ENCODE data around the gene RFT1.
"Not testable (repeated sequence)": the region's sequence is repeated elsewhere in the genome, so short reads cannot be mapped to it uniquely, and the experiment has no call there.

RFT1 gene

DNA sequence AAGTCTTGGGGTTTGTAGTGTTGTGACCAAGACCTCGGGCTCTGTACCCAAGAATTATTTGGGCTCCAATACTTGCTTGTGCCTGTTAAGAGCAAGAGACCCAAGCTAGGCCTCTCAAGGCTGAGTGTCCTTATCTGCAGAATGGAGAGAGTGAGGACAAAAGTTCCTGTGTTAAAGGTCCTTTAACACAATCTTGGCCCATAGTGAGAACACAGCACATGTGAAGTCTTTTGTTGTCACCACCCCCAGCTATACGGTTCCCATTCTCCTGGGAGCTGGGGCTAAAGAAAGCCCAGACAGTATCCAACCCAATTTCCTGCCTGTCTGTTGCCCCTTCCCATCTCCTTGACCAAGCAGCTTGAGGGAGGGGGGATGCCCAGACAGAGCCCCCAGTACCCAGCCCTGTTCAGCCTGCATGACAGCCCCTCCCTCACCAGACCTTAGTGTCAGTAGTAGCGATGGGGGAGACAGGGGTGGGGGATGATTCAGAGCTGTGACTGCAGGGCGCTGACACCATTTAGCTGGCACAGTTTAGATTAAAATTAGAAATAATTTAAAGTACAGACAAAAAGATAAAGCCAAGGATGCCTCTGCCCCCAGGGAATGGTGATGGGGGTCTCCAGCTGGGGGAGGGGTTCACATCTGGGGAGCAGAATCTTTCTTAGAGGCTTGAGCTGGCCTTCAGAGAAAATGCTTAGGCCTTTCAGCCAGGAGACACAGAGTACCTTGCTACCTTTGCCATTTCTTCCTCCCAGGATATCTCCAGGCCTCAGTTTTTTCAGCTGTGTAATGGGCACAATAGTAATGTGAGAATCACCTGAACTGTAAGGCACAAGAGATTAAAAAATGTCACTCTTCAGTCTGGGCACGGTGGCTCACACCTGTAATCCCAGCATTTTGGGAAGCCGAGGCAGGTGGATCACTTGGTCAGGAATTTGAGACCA lies 33.5 kb upstream of the RFT1 start:
- no peak for DNase-seq (ENCODE audit: low read depth in 2 of 2)

DNA sequence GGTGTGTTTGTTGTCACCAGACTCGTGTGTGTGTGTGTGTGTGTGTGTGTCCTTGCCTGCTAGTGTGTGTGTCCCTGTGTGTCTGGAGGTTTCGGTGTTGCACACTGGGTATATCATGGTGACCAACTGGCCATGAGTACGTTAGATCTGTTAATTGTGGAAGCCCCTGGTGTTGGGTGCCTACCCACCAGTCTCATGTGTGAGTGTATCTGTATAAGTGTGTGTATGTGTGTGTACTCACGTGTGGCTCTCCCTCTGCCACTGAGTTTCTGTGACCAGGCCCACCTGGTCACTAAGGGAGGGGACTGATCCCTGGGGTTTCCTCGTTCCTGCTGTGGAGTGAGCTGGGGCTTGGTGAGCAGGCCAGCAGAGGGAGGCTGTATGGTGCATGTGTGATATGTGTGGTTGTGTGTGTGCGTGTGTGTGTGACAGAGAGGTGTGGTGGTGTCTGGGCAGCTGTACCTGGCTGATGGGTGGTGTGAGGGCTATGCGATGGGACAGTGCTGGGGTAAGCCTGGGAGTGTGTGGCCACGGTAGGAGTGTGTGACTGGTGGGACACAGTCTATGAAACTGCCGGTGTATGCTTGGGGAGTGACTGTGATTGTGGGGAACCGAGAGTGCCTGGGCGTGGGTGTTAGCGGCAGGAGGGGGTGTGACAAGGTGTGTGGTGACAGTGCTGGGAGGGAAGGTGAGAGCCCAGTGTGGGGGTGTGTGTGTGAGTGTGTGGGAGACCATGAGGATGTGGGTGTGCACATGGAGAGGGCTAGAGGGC lies 32.6 kb upstream of the RFT1 start:
- DNase-seq (ENCODE audit: low read depth in 2 of 2), result no peak

GRCh38 chr3:53161820-53162671 lies 31.8 kb upstream of the RFT1 start:
- DNase-seq (ENCODE audit: low read depth in 2 of 2), result no peak

- no peak for DNase-seq (ENCODE audit: low read depth in 2 of 2)
Observed at GRCh38 chr3:53161450-53161819, 31.2 kb upstream of the RFT1 start.

DNA sequence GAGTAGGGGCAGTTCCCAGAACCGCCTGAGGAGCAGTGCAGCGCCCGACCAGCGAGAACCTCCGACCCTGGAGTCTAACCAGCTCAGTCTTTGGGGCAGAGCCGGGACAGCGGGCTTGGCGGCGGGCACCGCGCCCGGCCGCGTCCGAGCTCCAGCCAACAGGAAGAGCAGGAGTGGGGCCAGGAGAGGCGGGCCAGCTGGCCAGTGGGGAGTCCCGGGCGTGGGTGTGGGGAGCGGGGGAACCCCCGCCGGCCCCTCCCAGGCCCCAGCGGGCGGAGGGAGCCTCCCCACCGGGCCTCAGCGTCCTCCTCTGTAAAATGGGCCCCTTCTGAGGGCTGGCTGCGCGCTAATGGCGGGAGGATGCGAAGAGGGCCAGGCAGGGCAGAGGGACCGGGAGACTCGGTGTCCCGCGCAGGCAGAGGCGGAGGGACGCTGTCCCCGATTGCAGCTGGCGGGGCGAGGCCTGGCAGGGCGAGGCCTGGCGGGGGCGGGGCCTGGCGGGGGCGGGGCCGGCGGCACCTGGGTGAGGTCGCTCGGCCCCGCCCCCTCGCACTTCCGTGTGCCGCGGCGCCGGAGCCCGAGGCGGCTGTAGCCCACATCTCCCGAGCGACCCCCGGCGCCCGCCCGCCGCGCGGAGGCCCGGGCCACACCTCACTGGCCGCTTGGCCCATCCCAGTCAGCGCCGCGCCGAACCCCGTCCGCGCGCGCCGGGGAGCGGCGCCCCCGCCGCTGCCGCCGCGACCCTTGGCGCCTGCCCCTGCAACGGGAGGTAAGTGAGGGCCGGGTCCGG lies 30.6 kb upstream of the RFT1 start, which contains the start of gene PRKCD:
TSS of gene PRKCD (plus strand) at position 550 of the 790 bp plus-strand sequence. CDS start 17,214 bp downstream, outside the sequence.
- DNase-seq (ENCODE audit: low read depth in 2 of 2), result peak in 1 of 2 experiments; percentile 9

GRCh38 chr3:53160061-53160659 lies 29.9 kb upstream of the RFT1 start:
- no peak for DNase-seq (ENCODE audit: low read depth in 2 of 2)

GRCh38 chr3:53159156-53160060 lies 29.2 kb upstream of the RFT1 start:
- no peak for DNase-seq (ENCODE audit: low read depth in 2 of 2)

- DNase-seq (ENCODE audit: low read depth in 2 of 2), result no peak
Observed at GRCh38 chr3:53158765-53159155, 28.5 kb upstream of the RFT1 start.

DNA sequence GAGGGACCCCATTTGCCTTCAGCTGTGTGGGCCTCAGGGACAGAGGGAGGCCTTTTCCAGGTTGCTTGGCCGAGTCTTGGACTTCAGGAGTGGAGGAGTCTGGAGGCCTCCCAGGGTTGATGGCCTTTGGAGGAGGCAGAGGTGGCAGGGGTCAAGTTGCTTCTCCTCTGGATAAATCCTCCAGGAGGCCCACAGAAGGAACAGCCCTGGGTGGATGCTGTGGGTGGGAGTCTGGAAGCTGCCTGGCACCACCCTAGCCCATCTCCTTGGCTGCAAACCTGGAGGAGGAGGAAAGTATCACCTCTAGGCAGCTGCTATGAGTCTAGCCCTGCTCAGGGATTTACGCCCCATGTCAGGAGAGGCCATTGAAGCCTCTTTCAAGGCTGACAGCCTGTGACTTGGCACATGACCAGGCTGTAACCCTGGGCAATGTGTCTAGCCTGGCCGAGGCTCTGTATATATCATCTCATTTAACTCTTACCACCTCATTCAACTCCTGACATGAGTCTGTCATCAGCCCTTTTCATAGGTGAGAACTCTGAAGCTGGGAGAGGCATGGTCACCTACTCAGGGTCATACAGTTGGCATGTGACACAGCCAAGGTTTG lies 27.8 kb upstream of the RFT1 start:
- DNase-seq (ENCODE audit: low read depth in 2 of 2), result no peak

DNA sequence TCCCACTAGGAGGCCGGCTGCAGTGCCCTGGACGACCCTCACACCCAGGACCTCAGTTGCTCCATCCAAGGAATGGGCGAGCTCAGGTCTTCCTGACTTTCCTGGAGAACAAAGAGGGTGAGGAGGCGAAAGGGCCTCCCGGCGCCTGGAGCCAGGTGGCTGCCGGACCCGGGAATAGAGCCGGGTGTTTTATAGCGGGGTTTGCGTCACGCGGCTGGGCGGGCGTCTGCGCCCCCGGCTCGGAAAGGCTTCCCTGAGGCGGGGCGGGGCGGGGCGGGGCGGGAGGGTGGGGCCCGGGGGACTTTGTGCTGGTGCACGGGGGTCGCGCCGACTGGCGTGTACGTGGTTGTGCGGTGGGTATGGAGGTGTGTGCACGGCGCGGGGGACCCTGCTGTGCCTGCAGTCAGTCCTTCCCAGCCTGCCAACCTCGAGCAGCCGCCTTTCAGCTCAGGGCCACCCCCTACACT lies 26.2 kb upstream of the RFT1 start:
- DNase-seq (ENCODE audit: low read depth in 2 of 2), result no peak

- DNase-seq (ENCODE audit: low read depth in 2 of 2), result no peak
Observed at GRCh38 chr3:53155760-53156159, 25.5 kb upstream of the RFT1 start.

- no peak for DNase-seq (ENCODE audit: low read depth in 2 of 2)
Observed at GRCh38 chr3:53154881-53155285, 24.6 kb upstream of the RFT1 start.

DNA sequence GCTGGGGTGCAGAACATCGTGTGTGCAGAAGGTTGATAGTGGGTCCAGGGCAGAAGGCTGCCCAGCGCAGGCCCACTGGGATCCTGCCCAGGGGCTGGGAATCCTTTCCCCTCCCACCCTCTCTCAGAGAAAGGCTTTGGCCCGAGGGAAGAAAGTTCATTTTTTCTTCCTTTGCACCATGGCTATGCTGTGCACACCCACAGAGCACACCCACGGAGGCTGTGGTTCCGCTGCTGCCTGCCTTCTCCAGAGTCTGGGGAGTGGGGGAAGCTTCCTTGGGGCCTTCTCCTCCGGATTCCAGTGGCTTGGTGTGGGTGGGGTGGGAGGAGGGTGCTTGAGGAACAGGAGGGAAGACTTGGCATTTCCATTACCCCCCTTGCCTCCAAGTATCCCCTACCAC lies 23.7 kb upstream of the RFT1 start:
- DNase-seq (ENCODE audit: low read depth in 2 of 2), result no peak

GRCh38 chr3:53153264-53153823 lies 23.1 kb upstream of the RFT1 start:
- no peak for DNase-seq (ENCODE audit: low read depth in 2 of 2)

DNA sequence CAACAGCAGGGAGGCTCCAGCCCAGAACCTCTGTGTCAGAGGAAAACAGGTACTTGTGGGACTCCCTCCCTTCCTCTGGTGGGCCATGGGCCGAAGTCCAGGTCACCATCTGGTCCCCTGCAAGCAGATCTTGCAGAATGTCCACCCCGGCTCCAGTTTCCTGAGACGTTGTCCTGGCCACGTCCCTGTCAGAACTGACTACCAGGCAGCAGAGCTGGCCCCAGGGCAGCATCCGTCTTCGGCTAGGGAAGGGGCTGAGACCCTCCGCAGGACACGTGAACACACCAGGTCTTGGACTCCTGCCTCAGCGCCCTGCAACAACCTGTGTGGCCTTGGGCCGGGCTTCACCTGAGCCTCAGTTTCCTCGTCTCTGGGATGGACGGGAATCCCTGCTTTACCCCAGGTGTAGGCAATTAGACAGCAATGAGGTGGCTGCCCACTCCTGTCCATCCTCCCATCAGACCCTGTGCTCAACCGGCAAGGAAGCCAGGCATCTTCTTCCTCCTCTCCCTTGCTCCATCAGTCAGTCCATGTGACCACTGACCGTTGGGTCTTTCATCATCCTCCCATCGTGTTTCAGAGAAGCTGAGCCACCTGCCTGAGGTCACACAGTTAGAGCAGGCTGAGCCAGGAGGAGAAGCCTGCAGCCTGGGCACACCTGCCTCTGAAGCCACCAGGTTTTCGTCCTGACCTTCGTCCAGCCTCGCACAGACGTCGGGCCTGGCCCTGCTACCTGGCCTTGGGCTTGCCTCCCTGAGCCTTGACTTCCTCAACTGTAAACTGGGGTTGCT lies 21.8 kb upstream of the RFT1 start:
- DNase-seq (ENCODE audit: low read depth in 2 of 2), result no peak

GRCh38 chr3:53151465-53151864 lies 21.2 kb upstream of the RFT1 start:
- no peak for DNase-seq (ENCODE audit: low read depth in 2 of 2)

DNA sequence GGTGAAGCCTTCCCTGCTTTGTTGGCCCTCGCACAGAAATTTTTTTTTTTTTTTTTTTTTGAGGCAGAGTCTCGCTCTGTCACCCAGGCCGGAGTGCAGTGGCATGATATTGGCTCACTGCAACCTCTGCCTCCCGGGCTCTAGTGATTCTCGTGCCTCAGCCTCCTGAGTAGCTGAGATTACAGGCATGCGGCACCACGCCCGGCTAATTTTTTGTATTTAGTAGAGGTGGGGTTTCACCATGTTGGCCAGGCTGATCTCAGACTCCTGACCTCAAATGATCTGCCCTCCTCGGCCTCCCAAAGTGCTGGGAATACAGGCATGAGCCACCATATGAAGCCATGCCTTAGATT lies 20.8 kb upstream of the RFT1 start:
- DNase-seq (ENCODE audit: low read depth in 2 of 2), result not testable (repeated sequence)
